Uterus (tissue), 4 donors: ENCODE results near the gene URM1. TPM values are rescaled to one million over a fixed set of nuclear protein-coding genes. Genes with fewer than 3 reads are reported as not detected.

ENCODE experiments used
- DNase-seq, 2 donors: peaks; one replicate each; pipeline ENCODE4 v3.0.0-alpha.2; 2019 to 2020
- H3K27ac ChIP-seq, 2 donors: fragments of 200-600 bp; sonication (generic); 1 replicate in 1 of 2; 2 replicates in 1 of 2; pipeline ENCODE4 v1.5.1; 2016 to 2018
- H3K27me3 ChIP-seq, 2 donors: fragments of 200-600 bp; sonication (generic); one replicate each; pipeline ENCODE4 v1.5.1; 2018 to 2019; ENCODE audit warnings: control low read depth in 1 of 2
- H3K36me3 ChIP-seq, 2 donors: fragments of 200-600 bp; sonication (generic); one replicate each; pipeline ENCODE4 v1.5.1; 2019; ENCODE audit warnings: control low read depth in 1 of 2
- H3K4me1 ChIP-seq, 2 donors: fragments of 200-600 bp; sonication (generic); one replicate each; pipeline ENCODE4 v1.5.1; 2018 to 2019; ENCODE audit warnings: control low read depth in 1 of 2
- H3K4me3 ChIP-seq, 2 donors: fragments of 200-600 bp; sonication (generic); 1 replicate in 1 of 2; 2 replicates in 1 of 2; pipeline ENCODE4 v1.5.1; 2018 to 2019; ENCODE audit warnings: mild to moderate bottlenecking in 1 of 2
- H3K9me3 ChIP-seq, 2 donors: fragments of 200-600 bp; sonication (generic); one replicate each; pipeline ENCODE4 v1.5.1; 2019; ENCODE audit warnings: control low read depth in 1 of 2
- CTCF ChIP-seq, 4 experiments: fragments of 200-600 bp in 2 of 4; fragments of 450-650 bp in 2 of 4; sonication (generic) in 2 of 4; IDR thresholded peaks; one replicate each; pipeline ENCODE4 v1.5.1; 2016 to 2019; ENCODE audit warnings: antibody characterized with exemption in 4 of 4, mild to moderate bottlenecking in 2 of 4, moderate library complexity in 1 of 4
- POLR2A ChIP-seq, 2 donors: fragments of 450-650 bp; IDR thresholded peaks; one replicate each; pipeline ENCODE4 v1.6.1; 2016; ENCODE audit warnings: antibody characterized with exemption in 2 of 2, mild to moderate bottlenecking in 1 of 2, moderate library complexity in 1 of 2
- intact Hi-C: fragments of 100-400 bp; cut with DNase I; formaldehyde crosslinking; loops from one replicate; pipeline ENCODE4 v1.15.1; 2023; ENCODE audit warnings: low total_unique reads
- total RNA-seq, 4 donors: library from RNA; depleted of rRNA in 3 of 4; stranded (reverse); fragments of >200 nt in 3 of 4; gene quantifications; one replicate each; pipeline versions ENCODE4 v1.1.0 to v1.2.4, GENCODE V29; 2014 to 2023
- donor health status: DM: yes; HTN: yes; CAD: no.

Gene URM1
- total RNA-seq, result 10 to 100 TPM in 3 of 4 donors, 1 to 10 TPM in 1; 6.7 to 32.0 (median 22.4) TPM

DNA sequence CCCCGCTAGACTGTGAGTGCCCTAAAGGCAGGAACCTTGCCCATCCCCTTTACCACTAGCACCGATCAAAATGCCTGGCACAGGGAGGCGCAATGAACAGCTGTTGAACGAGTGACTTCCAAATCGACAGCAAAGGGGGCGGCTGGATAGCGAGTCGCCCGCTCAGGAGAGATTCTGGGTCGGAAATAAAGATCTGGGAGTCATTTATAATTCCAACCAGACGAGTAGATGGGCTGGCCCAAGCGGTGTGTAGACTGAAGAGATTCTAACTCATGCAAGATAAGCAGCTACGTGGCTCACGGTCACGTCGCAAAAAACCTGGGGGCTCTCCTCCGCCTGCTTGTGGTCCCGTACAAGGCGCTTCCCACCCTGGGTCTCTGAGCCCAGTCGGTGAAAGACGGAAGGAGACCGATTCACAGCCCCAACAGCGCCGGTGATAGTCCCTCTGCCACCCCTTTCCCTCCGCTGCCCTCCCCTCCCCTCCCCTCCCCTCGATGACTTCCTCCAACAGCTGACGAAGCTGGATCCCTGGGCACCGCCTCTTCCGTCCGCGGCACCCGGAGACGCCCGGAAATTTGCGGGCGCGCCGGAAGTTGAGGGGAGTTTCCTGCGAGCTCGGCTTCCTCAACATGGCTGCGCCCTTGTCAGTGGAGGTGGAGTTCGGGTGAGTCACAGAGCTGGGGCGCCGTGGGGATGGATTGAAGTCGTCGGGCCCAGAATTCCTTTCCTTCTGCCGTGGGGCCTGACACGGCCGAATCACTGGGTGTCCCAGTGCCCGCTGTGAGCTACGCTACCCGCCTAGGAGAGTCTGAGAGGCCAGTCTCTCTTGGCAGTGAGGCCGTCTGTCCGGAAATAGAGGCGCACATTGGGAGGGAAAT, at the start of gene URM1:
TSS of gene URM1 (plus strand) at position 623 of the 878 bp plus-strand sequence. CDS start at position 630, 7 bp downstream.
- H3K36me3 ChIP-seq, result no peaks in the 10 kb centered on the region
- intact Hi-C loops, result no loop called here
- peak; percentile 93 to 96 for DNase-seq
- no peaks in the 10 kb centered on the region for H3K27me3 ChIP-seq
- peak within 1 kb of the TSS; percentile 92 to 95 for H3K27ac ChIP-seq
- no peaks in the 10 kb centered on the region for H3K9me3 ChIP-seq
- TF ChIP-seq CTCF (IDR thresholded peaks at IDR 0.05), result peak in 1 of 4 experiments; percentile 1
- peak; percentile 84 to 90 for TF ChIP-seq POLR2A (IDR thresholded peaks at IDR 0.05)
- peaks cover 5 to 6% of the 10 kb centered on the region in 2 donors for H3K4me1 ChIP-seq
- peak within 1 kb of the TSS; percentile 56 to 97 for H3K4me3 ChIP-seq

- TF ChIP-seq CTCF (IDR thresholded peaks at IDR 0.05) (no peak), POLR2A (IDR thresholded peaks at IDR 0.05) (no peak)
- H3K27me3 ChIP-seq, result no peaks in the 10 kb centered on the region
- no peak for DNase-seq
- no peaks in the 10 kb centered on the region for H3K9me3 ChIP-seq
- peak overlapping the region; percentile 89 to 90 for H3K27ac ChIP-seq
- H3K4me1 ChIP-seq, result peaks cover 0 to 17% of the 10 kb centered on the region in 2 donors
- H3K4me3 ChIP-seq, result peak overlapping the region; percentile 85 to 95
- intact Hi-C loops, result no loop called here
- no peaks in the 10 kb centered on the region for H3K36me3 ChIP-seq
Observed at GRCh38 chr9:128321879-128322403, 49.2 kb upstream of the URM1 start.

- TF ChIP-seq POLR2A (IDR thresholded peaks at IDR 0.05) (peak in 1 of 2 donors; percentile 42), CTCF (IDR thresholded peaks at IDR 0.05) (peak in 3 of 4 experiments; percentile 16 to 27 (median 25))
- DNase-seq, result peak; percentile 92
- H3K27ac ChIP-seq, result peak within 1 kb of the TSS; percentile 89 to 90
- no peaks in the 10 kb centered on the region for H3K36me3 ChIP-seq
- peaks cover 0 to 17% of the 10 kb centered on the region in 2 donors for H3K4me1 ChIP-seq
- intact Hi-C loops, result no loop called here
- no peaks in the 10 kb centered on the region for H3K9me3 ChIP-seq
- H3K4me3 ChIP-seq, result peak within 1 kb of the TSS; percentile 85 to 95
- H3K27me3 ChIP-seq, result no peaks in the 10 kb centered on the region
Observed at GRCh38 chr9:128322404-128323211, 48.6 kb upstream of the URM1 start, which contains the start of the genes COQ4 and TRUB2. Gene COQ4 (plus strand): TSS chr9:128322839. CDS start chr9:128322859, 20 bp downstream. Gene TRUB2 (minus strand): TSS chr9:128322447. CDS start chr9:128322408, 39 bp downstream.

DNA sequence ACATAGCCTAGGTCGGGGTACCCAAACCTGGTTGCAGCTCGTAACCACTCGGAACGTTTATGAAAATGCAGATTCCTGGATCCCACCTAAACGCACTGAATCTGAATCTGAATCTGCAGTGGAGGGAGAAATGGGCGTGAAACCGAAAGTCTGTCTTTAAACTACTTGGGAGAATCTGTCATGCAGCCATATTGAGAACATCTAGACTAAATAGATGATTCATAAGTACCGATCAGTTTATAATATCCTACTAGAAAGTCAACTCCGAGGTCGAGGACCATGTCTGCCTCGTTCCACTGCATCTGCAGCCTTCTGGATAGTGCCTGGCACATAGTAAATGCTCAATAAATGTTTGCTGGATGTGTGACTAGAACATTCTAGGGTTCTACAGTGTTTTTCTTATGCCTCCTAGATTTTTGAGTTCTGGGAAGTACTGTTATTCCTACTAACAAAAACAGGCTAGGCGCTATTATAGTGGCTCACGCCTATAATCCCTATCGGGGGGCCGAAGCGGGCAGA, 47.9 kb upstream of the URM1 start:
- Histone ChIP-seq H3K4me3 (peak overlapping the region; percentile 85 to 95), H3K27me3 (no peaks in the 10 kb centered on the region), H3K9me3 (no peaks in the 10 kb centered on the region), H3K4me1 (peaks cover 0 to 17% of the 10 kb centered on the region in 2 donors), H3K27ac (peak overlapping the region; percentile 89 to 90), H3K36me3 (no peaks in the 10 kb centered on the region)
- no peak for DNase-seq
- intact Hi-C loops, result no loop called here
- no peak for TF ChIP-seq CTCF (IDR thresholded peaks at IDR 0.05)
- TF ChIP-seq POLR2A (IDR thresholded peaks at IDR 0.05), result no peak
